Spleen (tissue), 11 donors: Measurements from ENCODE around the gene KCNJ10. TPM values are rescaled to one million over a fixed set of nuclear protein-coding genes. Genes with fewer than 3 reads are reported as not detected.
A peak's percentile ranks its signal among the peaks of the same experiment; 100 is the strongest.

ENCODE experiments used
- DNase-seq: peaks from one replicate; pipeline ENCODE4 v3.0.0-alpha.2; 2020
- H3K27ac ChIP-seq, 8 donors: fragments of 200-600 bp; sonication (generic) in 7 of 8; 1 replicate in 4 of 8; 2 replicates in 4 of 8; pipeline versions ENCODE4 v1.5.0 to v1.8.0; 2016 to 2021; ENCODE audit warnings: inconsistent platforms in 4 of 8, mild to moderate bottlenecking in 4 of 8, moderate library complexity in 1 of 8
- H3K27me3 ChIP-seq, 7 donors: fragments of 200-600 bp; sonication (generic) in 6 of 7; replicated peaks in 1 of 7; 1 replicate in 4 of 7; 2 replicates in 3 of 7; pipeline versions ENCODE4 v1.5.0 to v1.8.0; 2016 to 2021; ENCODE audit warnings: inconsistent platforms in 3 of 7, mild to moderate bottlenecking in 1 of 7
- H3K36me3 ChIP-seq, 6 donors: fragments of 200-600 bp; sonication (generic) in 5 of 6; 1 replicate in 4 of 6; 2 replicates in 2 of 6; pipeline versions ENCODE4 v1.5.0 to v1.8.0; 2016 to 2021; ENCODE audit warnings: inconsistent platforms in 2 of 6
- H3K4me1 ChIP-seq, 6 donors: fragments of 200-600 bp; sonication (generic) in 5 of 6; 1 replicate in 3 of 6; 2 replicates in 3 of 6; pipeline versions ENCODE4 v1.5.0 to v1.8.0; 2016 to 2021; ENCODE audit warnings: inconsistent platforms in 3 of 6
- H3K4me3 ChIP-seq, 8 donors: fragments of 200-600 bp; sonication (generic) in 7 of 8; 1 replicate in 4 of 8; 2 replicates in 4 of 8; pipeline versions ENCODE4 v1.5.0 to v1.8.0; 2016 to 2021; ENCODE audit warnings: inconsistent platforms in 4 of 8, mild to moderate bottlenecking in 4 of 8, moderate library complexity in 2 of 8
- H3K9me3 ChIP-seq, 8 donors: fragments of 200-600 bp; sonication (generic) in 7 of 8; 1 replicate in 4 of 8; 2 replicates in 4 of 8; pipeline versions ENCODE4 v1.5.0 to v1.8.0; 2016 to 2021; ENCODE audit warnings: inconsistent platforms in 4 of 8
- CTCF ChIP-seq, 11 experiments: fragments of 200-600 bp in 7 of 11; fragments of 450-650 bp in 4 of 11; sonication (generic) in 4 of 11; IDR thresholded peaks in 8 of 11; conservative IDR thresholded peaks in 3 of 11; 1 replicate in 7 of 11; 2 replicates in 4 of 11; pipeline versions ENCODE4 v1.4.0 to v1.8.0; 2016 to 2021; ENCODE audit warnings: antibody characterized with exemption in 11 of 11, inconsistent platforms in 4 of 11, mild to moderate bottlenecking in 1 of 11
- POLR2A ChIP-seq, 3 donors: fragments of 450-650 bp; IDR thresholded peaks; one replicate each; pipeline ENCODE4 v1.5.1; 2017; ENCODE audit warnings: antibody characterized with exemption in 3 of 3, mild to moderate bottlenecking in 1 of 3
- POLR2AphosphoS5 ChIP-seq, 3 donors: sonication (generic); formaldehyde crosslinking; IDR thresholded peaks; one replicate each; pipeline ENCODE4 v1.5.1; 2017; ENCODE audit warnings: antibody characterized with exemption in 3 of 3
- WGBS, 5 donors: extraction: QIAGEN DNeasy Blood & Tissue Kit in 3 of 5; methylation state at CpG; one replicate each; pipeline versions ENCODE4 v1.1.5 to v1.1.7; 2013 to 2018; 5-methylcytosine and 5-hydroxymethylcytosine counted together
- intact Hi-C: fragments of 100-400 bp; cut with DNase I; formaldehyde crosslinking; loops from one replicate; pipeline ENCODE4 v1.15.0; 2023; ENCODE audit warnings: low total_unique reads
- polyA plus RNA-seq, 3 donors: library from polyadenylated mRNA; stranded (reverse); fragments of 200-250 nt; gene quantifications; one replicate each; pipeline ENCODE4 v1.2.1, GENCODE V29; 2013
- total RNA-seq, 7 donors: library from RNA; depleted of rRNA in 3 of 7; stranded (reverse); fragments of >200 nt in 3 of 7; fragmentation: NEBNext Ultra II Directional in 4 of 7; extraction: Animal tissue kit (Norgen Biotek cat#: 25700) in 4 of 7; gene quantifications; one replicate each; pipeline versions ENCODE4 v1.1.0 to v1.2.1, GENCODE V29; 2016 to 2021
- donor health status: healthy with polysubstance abuse.
- donor health status: DM: no; HTN: no; CAD: no; lungs with moderate emphysema.
- donor health status: DM: no; HTN: no; CAD: no.
- donor health status: Bipolar disorder and iron deficiency.
- donor health status: healthy.
- donor health status: DM: no; HTN: no; CAD: no.
- donor health status: DM: yes; HTN: yes; CAD: no.

Gene KCNJ10
- total and polyA plus RNA-seq, 10 donors, result 3.7 to 30.8 (median 14.2) TPM

DNA sequence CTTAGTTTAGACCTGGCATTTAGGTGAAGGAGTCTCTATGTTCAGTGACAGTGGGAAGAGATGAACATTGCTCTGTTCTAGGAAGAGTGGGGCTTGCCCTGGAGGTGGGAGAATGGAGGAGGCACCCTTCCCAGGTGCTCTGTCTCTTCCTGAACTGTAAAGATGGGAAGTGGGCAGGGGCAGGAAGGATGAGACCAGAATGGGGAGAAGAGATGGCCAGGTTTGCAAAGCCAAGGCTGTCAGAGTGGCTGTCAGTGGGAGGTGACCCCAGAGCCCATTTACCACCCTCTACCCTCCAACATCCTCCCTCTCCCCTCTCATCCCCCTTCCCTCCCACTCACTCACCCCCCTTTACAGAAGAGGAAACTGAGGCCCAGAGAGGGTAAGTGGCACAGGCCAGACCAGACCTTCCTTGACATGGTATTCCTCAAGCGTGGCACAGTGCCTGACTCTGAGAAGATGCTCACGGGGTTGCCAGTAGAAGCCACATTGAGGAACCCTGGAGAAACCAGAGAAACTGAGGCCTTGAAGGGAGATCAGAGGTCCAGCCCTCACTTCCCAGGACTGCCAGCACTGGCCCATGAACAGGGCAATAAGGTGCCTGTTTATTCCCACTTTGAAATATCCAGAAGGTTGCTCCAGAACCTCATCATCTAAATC lies 29.9 kb upstream of the KCNJ10 start:
- intact Hi-C loops, result loop anchor here (5.0 to 10.0 kb wide), 4 partner anchors 85 to 315 kb away; partner anchors contain the start of genes DUSP23 and PEX19

DNA sequence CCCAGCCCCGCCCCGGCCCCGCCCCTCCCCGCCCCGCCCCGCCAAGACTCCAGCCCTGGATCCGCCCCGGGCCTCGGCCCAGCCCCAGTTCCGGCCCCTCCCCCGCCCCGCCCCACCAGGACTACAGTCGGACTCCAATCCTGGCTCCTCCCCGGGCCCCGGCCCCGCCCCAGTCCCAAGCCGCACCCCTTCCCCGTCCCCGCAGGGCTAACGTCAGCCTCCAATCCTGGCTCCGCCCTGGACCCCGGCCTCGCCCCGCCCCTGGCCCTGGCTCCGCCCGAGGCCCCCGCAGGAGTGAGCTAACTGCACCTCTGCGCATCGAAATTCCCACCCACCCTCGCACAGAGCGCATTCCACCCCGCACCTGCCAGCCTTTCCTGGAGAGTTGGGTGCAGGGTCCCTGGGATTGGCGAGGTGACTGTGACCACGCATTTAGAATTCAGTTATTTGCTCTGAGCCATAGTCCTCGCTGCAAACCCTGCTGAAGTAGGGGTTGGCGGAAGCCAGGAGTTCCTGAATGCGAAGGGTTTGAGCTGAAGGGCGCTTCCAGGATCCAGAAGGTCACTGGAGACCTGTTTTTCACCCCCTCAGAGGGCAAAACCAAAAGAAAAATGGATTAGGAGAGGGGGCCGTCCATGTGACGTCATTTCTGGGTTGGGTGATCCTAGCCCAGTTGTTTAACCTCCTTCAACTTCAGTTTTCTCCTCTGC lies 29.0 kb upstream of the KCNJ10 start:
- peak overlapping the region; percentile 26 to 93 (median 54) for H3K4me3 ChIP-seq
- H3K36me3 ChIP-seq, result peaks cover 0 to 18% (median 10%) of the 10 kb centered on the region in 6 donors
- peaks cover 24 to 82% (median 50%) of the 10 kb centered on the region in 6 donors for H3K4me1 ChIP-seq
- peak; percentile 100 for DNase-seq
- H3K9me3 ChIP-seq, result no peaks in the 10 kb centered on the region
- peak overlapping the region; percentile 90 to 99 (median 93) for H3K27ac ChIP-seq
- TF ChIP-seq POLR2AphosphoS5 (IDR thresholded peaks at IDR 0.05), result peak; percentile 90 to 92 (median 91)
- peak in 1 of 3 donors; percentile 45 for TF ChIP-seq POLR2A (IDR thresholded peaks at IDR 0.05)
- TF ChIP-seq CTCF (IDR thresholded peaks at IDR 0.05 in 8 of 11, conservative IDR thresholded peaks at IDR 0.05 in 3 of 11), result peak in 1 of 11 experiments; percentile 25
- intact Hi-C loops, result loop anchor here (10.0 kb wide), 1 partner anchor 314 kb away; the partner anchor contains the start of gene DUSP23
- WGBS, 5 donors, result 2 to 6% (median 3%) methylated on average over 7 to 37 of the region's 40 CpGs
- H3K27me3 ChIP-seq, result no peaks in the 10 kb centered on the region

More for the DNA sequence above, 29.9 kb upstream of the KCNJ10 start:
- Histone ChIP-seq H3K9me3 (no peaks in the 10 kb centered on the region), H3K36me3 (peaks cover 0 to 9% (median 3%) of the 10 kb centered on the region in 6 donors), H3K4me3 (peak overlapping the region in 1 of 8 donors; percentile 40), H3K27me3 (no peaks in the 10 kb centered on the region), H3K4me1 (peaks cover 24 to 90% (median 54%) of the 10 kb centered on the region in 6 donors), H3K27ac (peak overlapping the region; percentile 90 to 99 (median 93))
- TF ChIP-seq POLR2A (IDR thresholded peaks at IDR 0.05), result no peak
- no peak for TF ChIP-seq POLR2AphosphoS5 (IDR thresholded peaks at IDR 0.05)
- no peak for TF ChIP-seq CTCF (IDR thresholded peaks at IDR 0.05 in 8 of 11, conservative IDR thresholded peaks at IDR 0.05 in 3 of 11)
- peak; percentile 61 for DNase-seq
- WGBS, 5 donors, result 83 to 97% (median 93%) methylated on average over 2 of the region's 2 CpGs

DNA sequence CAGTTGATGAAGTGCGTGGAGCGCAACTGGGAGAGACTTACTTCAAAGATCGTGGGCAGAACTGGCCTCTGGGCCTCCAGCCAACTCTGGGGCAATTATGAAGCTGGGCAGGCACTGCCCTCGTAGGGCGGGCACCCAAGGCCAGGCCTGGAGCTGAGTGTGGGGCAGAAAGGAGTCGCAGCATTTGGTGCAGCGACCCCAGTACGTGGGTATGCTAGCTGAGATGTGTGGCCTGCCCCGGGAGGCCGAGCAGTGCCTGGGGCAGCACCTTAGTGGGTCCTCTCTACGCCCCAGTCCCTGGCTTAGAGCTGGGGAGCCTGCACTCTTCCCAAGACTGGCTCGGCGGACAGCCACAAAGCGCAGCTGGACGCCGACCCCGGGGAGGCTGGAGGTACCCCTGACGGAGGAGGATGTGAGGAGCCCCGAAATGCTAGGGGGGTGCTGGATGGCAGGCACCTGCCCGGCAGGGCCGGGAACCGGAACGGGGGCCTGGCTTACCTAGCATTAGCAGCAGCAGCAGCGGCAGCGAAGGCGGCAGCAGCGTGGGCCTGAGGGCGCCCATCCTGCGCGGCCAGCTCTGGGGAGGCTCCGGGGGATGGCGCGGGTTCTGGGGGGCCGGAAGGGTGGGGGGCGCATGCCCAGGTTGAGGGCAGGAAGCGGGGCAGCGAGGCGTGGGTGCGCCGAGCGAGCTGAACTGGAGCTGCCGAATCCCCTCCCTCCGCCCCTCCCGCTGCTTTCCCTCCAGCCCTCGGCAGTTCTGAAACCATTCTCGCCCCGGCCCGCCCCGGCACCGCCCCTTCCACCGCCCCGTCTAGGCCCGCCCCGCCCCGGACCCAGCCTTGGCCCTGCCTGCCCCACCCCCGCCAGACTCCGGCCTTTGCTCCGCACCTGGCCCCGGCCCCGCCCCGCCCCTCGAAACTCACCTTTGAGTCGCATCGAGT lies 28.2 kb upstream of the KCNJ10 start, which contains the start of gene IGSF8:
IGSF8 (minus strand) TSS at position 709 of the 941 bp plus-strand sequence; CDS start at position 562, 147 bp downstream.
- Histone ChIP-seq H3K4me1 (peaks cover 24 to 82% (median 48%) of the 10 kb centered on the region in 6 donors), H3K4me3 (peak within 1 kb of the TSS; percentile 58 to 93 (median 76)), H3K27me3 (no peaks in the 10 kb centered on the region), H3K9me3 (no peaks in the 10 kb centered on the region), H3K36me3 (peaks cover 0 to 26% (median 17%) of the 10 kb centered on the region in 6 donors), H3K27ac (peak within 1 kb of the TSS; percentile 90 to 99 (median 93))
- TF ChIP-seq POLR2AphosphoS5 (IDR thresholded peaks at IDR 0.05), result peak; percentile 51 to 80 (median 64)
- no peak for TF ChIP-seq POLR2A (IDR thresholded peaks at IDR 0.05)
- no peak for TF ChIP-seq CTCF (IDR thresholded peaks at IDR 0.05 in 8 of 11, conservative IDR thresholded peaks at IDR 0.05 in 3 of 11)
- 2 to 11% (median 4%) methylated on average over 10 to 64 of the region's 64 CpGs for WGBS, 5 donors
- intact Hi-C loops, result loop anchor here (10.0 kb wide), 1 partner anchor 313 kb away; the partner anchor contains the start of gene DUSP23
- peak; percentile 97 for DNase-seq
